Muscle layer of duodenum (tissue), 2 donors: ENCODE data around the gene MBNL2.
"Not testable (repeated sequence)": the region's sequence is repeated elsewhere in the genome, so short reads cannot be mapped to it uniquely, and the experiment has no call there.

Source experiments
- H3K27ac ChIP-seq: one replicate; pipeline ENCODE4 v1.7.0; 2013; ENCODE audit warnings: mild to moderate bottlenecking, low read length
- H3K27me3 ChIP-seq: one replicate; pipeline ENCODE4 v1.7.0; 2013; ENCODE audit warnings: low read depth, mild to moderate bottlenecking, control low read depth, low read length
- H3K36me3 ChIP-seq, 2 donors: one replicate each; pipeline ENCODE4 v1.7.0; 2013; ENCODE audit warnings: low read length in 2 of 2, control low read depth in 1 of 2, mild to moderate bottlenecking in 1 of 2; ENCODE audit not compliant: insufficient read depth in 2 of 2, control insufficient read depth in 1 of 2
- H3K4me1 ChIP-seq, 2 donors: one replicate each; pipeline ENCODE4 v1.7.0; 2013; ENCODE audit warnings: low read length in 2 of 2, mild to moderate bottlenecking in 2 of 2, control low read depth in 1 of 2, moderate library complexity in 1 of 2; ENCODE audit not compliant: insufficient read depth in 2 of 2, control insufficient read depth in 1 of 2
- H3K4me3 ChIP-seq, 2 donors: one replicate each; pipeline ENCODE4 v1.7.0; 2013; ENCODE audit warnings: low read length in 2 of 2, low read depth in 1 of 2, mild to moderate bottlenecking in 1 of 2
- H3K9me3 ChIP-seq, 2 donors: one replicate each; pipeline ENCODE4 v1.7.0; 2013; ENCODE audit warnings: low read length in 2 of 2, control low read depth in 1 of 2, mild to moderate bottlenecking in 1 of 2; ENCODE audit not compliant: control insufficient read depth in 1 of 2
- donor health status: healthy.

MBNL2 gene

DNA sequence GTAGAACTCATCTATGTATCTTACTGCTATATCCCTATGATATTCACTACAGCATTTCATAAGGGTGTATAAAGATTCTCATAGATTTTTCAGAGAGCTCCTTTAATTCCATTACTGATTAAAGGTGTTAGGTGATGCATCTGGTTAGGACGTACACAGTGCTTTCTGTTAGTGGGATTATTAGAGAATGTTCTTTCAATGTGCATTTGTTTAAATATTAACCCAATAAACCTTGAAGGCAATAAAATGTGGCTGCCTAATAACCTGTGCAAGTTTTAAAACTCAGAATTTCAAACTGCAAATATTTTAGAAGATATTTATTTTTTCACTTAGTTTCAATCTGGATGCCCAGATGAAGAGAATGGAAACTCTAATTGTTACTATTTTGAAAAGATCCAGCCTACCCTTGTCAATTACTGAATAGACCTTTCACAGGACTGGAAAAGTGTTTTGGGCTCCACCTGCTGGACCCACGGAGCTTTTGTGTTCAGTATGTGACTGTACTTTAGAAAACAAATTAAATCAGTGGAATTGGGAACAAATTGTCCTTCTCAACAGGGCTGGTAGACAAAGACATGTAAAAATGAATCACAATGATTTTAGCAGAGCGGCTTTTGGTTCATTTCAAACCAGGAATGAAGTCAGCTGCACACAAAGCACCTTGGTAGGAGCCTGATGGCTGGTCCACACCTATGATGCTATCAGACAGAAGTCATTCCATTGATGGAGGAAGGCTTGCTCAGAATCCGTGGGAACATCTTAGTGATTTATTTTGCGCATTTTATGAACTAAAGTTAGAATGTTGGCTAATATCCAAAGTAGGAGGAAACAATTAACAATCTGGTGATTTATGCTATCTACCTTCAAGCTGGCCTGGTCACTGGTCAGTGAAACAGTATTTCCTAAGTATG is 122.4 kb downstream of the MBNL2 start:
- Histone ChIP-seq H3K27me3 (no peaks in the 10 kb centered on the region), H3K4me3 (no peak overlapping the region), H3K27ac (peak overlapping the region; percentile 41), H3K4me1 (peaks cover 4 to 28% of the 10 kb centered on the region in 2 donors), H3K36me3 (peaks cover 16 to 31% of the 10 kb centered on the region in 2 donors), H3K9me3 (no peaks in the 10 kb centered on the region)

DNA sequence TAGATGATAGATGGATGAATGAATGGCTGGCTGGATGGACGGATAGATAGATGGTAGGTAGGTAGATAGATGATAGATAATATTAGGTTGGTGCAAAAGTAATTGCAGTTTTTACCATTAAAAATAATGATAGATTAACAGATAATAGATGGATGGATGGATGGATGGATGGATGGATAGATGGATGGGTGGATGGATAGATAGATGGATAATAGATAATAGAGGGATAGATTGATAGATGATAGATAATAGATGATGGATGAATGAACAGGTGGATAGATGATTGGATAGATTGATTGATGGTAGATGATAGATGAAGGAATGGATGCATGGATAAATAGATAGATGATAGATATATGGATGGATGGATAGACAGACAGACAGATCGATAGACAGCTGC is 124.0 kb downstream of the MBNL2 start:
- Histone ChIP-seq H3K27ac (no peak overlapping the region), H3K4me1 (peaks cover 0 to 13% of the 10 kb centered on the region in 2 donors), H3K9me3 (peaks cover 0 to 3% of the 10 kb centered on the region in 2 donors), H3K4me3 (no peak overlapping the region), H3K36me3 (peaks cover 26 to 47% of the 10 kb centered on the region in 2 donors), H3K27me3 (no peaks in the 10 kb centered on the region)

DNA sequence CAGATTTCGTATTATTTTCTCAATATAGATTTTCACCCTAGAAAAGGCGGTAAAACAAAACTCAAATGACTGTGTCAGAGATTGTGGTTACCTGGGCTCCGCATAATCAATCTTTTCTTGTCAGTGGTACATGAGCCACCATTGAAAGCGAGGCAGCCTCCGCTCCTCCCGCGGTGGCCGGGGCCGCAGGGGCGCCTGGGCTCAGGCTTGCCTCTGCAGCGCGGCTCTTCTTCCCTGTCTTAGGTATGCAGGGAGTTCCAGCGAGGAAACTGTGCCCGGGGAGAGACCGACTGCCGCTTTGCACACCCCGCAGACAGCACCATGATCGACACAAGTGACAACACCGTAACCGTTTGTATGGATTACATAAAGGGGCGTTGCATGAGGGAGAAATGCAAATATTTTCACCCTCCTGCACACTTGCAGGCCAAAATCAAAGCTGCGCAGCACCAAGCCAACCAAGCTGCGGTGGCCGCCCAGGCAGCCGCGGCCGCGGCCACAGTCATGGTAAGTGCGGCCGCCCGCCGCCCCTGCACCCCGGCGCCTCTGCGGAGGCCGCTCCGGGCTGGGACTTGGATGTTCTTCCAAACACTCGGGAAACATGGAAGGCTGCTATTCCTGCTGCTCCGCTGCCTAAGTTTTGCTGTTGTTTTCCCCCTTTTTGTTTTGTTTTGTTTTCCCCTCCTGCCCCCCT is 124.6 kb downstream of the MBNL2 start:
- Histone ChIP-seq H3K9me3 (peaks cover 0 to 5% of the 10 kb centered on the region in 2 donors), H3K36me3 (peaks cover 29 to 53% of the 10 kb centered on the region in 2 donors), H3K4me3 (no peak overlapping the region), H3K4me1 (peaks cover 0 to 12% of the 10 kb centered on the region in 2 donors), H3K27ac (no peak overlapping the region), H3K27me3 (no peaks in the 10 kb centered on the region)

DNA sequence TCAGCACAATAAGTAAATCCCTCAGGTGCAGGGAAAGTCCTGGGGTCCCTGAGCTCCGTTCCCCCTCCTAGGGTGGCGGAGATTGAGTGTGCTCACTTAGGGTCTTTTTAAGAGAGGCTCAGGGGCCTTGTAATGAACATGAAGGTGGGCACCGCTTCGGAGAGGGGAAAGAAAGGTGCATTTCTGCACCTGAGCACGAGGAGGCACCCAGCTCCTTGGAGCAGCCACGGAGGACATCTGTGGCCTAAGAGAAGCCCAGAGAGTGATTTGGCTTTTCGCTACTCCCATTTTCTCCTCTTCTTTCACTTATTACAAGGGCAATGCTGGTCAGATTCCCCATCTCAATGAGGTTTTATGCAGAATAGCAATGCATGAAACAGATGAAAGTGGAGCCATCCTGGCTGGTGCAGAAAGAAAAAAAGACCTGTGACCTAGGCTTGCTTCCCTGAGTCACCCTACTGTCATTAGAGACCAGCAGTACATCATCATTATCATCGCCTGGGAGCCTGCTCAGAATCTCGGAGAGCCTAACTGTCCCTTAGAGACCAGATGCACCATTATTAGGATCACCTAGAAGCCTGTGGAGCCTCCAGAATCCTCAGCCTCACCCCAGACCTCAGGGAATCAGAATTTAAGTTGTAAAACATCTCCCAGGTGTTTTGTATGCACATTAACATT is 125.3 kb downstream of the MBNL2 start:
- Histone ChIP-seq H3K9me3 (peaks cover 0 to 5% of the 10 kb centered on the region in 2 donors), H3K4me1 (peaks cover 0 to 10% of the 10 kb centered on the region in 2 donors), H3K36me3 (peaks cover 29 to 53% of the 10 kb centered on the region in 2 donors), H3K27me3 (no peaks in the 10 kb centered on the region), H3K4me3 (no peak overlapping the region), H3K27ac (no peak overlapping the region)

DNA sequence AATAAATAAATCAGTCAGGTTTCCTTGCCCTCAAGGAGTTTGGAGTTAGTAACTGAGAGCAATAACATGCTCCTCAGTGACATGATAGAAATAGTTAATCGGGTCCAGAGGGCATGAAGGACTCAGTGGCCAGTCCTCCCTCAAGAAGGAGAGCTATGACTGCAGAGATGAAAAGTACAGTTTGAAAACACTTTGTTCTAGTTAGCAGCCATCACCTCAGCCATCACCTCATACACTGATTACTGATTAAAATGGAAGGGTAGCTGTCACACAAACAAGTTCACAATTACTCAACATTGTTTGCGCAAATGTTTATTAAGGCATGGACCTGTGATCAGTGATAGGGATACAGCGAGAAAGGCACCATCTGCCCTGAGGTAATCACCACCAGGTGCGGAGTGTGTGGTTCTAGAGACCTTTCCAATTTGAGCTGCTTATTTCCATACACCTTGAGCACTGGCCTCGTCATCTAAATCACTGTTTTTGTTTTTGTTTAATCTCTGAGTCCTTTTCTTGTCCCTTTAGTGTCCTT is 126.5 kb downstream of the MBNL2 start:
- H3K27ac ChIP-seq: no peak overlapping the region
- H3K36me3 ChIP-seq: peaks cover 27 to 53% of the 10 kb centered on the region in 2 donors
- no peaks in the 10 kb centered on the region for H3K27me3 ChIP-seq
- H3K4me1 ChIP-seq: peaks cover 0 to 17% of the 10 kb centered on the region in 2 donors
- peaks cover 0 to 5% of the 10 kb centered on the region in 2 donors for H3K9me3 ChIP-seq
- H3K4me3 ChIP-seq: no peak overlapping the region

DNA sequence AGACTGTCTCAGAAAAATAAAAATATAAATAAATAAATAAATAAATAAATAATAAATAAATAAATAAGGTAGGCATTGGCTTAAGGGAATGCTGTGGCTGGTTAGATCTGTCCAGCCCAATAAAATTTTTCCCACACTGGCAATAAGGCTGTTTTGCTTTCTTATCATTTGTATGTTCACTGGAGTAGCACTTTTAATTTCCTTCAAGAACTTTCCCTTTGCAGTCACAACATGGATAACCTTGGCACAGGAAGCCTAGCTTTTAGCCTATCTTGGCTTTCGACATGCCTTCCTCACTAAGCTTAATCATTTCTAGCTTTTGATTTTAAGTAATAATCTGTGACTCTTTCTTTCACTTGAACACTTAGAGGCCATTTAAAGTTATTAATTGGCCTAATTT is 129.9 kb downstream of the MBNL2 start:
- Histone ChIP-seq H3K4me1 (peaks cover 0 to 25% of the 10 kb centered on the region in 2 donors), H3K36me3 (peaks cover 27 to 49% of the 10 kb centered on the region in 2 donors)
- not testable (repeated sequence) for H3K27me3 ChIP-seq, H3K4me3 ChIP-seq, H3K27ac ChIP-seq, H3K9me3 ChIP-seq

DNA sequence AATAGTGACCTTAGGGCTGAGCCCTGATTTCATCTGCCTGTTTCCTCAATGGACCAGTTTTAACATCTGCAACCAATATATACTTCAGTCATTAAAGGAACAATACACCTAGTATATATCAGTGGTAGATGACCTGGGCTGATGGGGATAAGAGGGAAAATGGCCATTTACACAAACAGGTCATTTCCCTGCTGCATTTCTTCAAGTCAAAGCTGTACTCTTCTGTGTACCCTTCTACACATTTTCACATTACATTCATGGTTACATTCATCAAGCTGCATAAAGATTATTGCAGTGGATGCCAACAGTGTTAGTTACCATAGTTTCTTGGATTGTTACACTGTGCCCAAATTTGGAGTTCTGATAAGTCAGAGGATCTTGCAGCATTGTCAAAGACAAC is 130.7 kb downstream of the MBNL2 start:
- no peak overlapping the region for H3K4me3 ChIP-seq
- H3K27me3 ChIP-seq: no peaks in the 10 kb centered on the region
- H3K4me1 ChIP-seq: peaks cover 0 to 25% of the 10 kb centered on the region in 2 donors
- peaks cover 0 to 5% of the 10 kb centered on the region in 2 donors for H3K9me3 ChIP-seq
- H3K27ac ChIP-seq: no peak overlapping the region
- peaks cover 22 to 48% of the 10 kb centered on the region in 2 donors for H3K36me3 ChIP-seq

DNA sequence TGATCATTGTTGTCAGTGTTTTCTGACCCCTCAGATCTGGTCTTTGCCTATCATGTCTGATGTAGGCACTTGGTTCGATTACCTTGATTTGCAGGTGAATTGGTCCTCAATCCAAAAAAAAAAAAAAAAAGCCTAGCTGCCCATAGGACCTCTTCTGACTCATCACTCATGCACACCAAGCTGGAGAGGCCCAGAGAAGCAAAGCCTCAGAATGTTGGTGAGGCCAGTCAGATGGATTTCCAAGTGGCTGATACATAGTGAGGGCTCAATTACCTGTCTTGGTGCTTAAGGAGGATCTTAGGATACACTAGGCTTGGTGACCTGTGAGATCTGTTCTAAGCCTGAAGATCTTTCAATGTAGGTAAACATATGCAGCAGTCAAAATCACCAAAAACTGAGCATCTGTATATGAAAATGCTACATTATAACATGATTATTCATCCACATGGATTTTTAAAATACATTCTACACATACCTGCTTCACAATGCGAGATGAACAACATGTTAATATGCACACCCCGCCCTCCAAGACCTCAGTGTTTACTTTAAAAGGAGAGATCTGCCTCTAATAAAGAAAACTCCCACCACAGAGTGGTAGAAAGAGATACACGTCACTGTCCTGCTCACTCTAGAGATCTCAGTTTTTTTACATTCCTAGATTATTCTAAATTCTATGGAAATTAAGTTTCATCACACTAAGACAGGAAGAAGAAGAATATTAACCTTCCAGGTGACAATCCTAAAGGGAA is 132.0 kb downstream of the MBNL2 start:
- H3K9me3 ChIP-seq: peaks cover 0 to 5% of the 10 kb centered on the region in 2 donors
- H3K27me3 ChIP-seq: no peaks in the 10 kb centered on the region
- H3K27ac ChIP-seq: no peak overlapping the region
- no peak overlapping the region for H3K4me3 ChIP-seq
- peaks cover 22 to 40% of the 10 kb centered on the region in 2 donors for H3K36me3 ChIP-seq
- H3K4me1 ChIP-seq: peaks cover 0 to 27% of the 10 kb centered on the region in 2 donors

DNA sequence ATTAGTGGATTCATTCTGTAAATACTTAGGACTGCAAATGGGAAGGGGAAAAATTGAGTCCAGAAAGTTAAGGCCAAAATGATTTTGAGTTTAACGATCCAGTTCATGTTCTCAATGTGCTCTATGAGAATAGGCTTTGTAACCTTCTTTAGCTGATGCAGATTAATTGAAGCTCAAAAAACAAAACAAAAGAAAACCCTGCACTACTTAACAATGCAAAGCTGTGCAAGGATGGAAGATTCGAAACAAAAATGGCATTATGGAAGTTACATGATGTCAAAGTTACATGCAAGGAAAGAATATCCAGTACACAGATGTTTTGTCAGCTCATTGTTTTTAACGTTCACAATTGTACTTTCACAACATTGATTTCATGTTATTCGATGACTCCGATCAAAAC is 132.7 kb downstream of the MBNL2 start:
- Histone ChIP-seq H3K27ac (no peak overlapping the region), H3K4me1 (peaks cover 0 to 27% of the 10 kb centered on the region in 2 donors), H3K36me3 (peaks cover 15 to 32% of the 10 kb centered on the region in 2 donors), H3K27me3 (no peaks in the 10 kb centered on the region), H3K9me3 (peaks cover 0 to 5% of the 10 kb centered on the region in 2 donors), H3K4me3 (no peak overlapping the region)

DNA sequence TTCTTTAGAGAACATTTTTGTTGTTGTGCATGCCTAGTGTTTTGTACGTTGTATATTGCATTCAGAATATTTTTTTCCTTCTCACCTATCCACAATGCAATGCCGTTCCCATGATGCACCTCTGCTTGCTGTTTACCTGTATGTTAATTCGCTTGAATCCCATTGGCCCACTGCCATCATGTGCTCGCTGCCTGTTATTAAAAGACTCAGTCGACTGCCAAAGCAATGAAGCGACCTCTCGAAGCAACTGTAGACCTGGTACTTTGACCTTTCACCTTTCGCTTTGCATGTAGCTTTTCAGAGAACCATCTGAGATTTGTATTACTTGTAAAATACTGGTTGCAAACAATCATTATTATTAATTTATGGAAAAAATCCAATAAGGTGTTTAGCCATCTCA is 134.5 kb downstream of the MBNL2 start:
- Histone ChIP-seq H3K9me3 (no peaks in the 10 kb centered on the region), H3K4me1 (peaks cover 0 to 27% of the 10 kb centered on the region in 2 donors), H3K27ac (no peak overlapping the region), H3K4me3 (no peak overlapping the region), H3K36me3 (peaks cover 14 to 23% of the 10 kb centered on the region in 2 donors), H3K27me3 (no peaks in the 10 kb centered on the region)
